ENCODE results near the gene DIPK1A. TPM values are rescaled to one million over a fixed set of nuclear protein-coding genes. Genes with fewer than 3 reads are reported as not detected.
"Not testable (repeated sequence)": the region's sequence is repeated elsewhere in the genome, so short reads cannot be mapped to it uniquely, and the experiment has no call there.

The DIPK1A gene
- total RNA-seq, 1 donor from 2014 or later, result 10.7 TPM

DNA sequence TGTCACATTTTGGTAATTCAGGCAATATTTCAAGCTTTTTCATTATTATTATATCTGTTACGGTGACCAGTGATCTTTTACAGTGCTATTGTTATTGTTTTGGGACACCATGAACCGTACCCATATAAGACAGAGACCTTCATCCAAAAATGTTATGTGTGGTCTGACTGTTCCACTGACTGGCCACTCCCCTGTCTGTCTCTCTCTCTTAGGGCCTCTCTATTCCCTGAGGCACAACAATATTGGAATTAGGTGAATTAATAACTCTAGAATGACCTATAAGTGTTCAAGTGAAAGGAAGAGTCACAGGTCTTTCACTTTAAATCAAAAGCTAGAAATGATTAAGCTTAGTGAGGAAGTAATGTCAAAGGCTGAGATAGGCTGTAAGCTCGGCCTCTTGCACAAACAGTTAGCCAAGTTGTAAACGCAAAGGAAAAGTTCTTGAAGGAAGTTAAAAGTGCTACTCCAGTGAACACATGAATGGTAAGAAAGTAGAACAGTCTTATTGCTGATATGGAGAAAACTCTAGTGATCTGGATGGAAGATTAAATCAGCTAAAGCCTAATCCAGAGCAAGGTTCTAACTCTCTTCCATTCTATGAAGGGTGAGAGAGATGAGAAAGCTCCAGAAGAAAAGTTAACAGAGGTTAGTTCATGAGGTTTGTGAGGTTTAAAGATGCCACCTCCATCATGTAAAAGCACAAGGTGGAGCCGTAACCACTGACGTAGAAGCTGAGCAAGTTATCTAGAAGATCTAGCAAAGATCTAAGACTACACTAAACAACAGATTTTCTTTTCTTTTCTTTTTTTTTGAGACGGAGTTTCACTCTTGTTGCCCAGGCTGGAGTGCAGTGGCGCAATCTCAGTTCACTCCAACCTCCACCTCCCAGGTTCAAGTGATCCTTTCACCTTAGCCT, 19.7 kb upstream of the DIPK1A start:
- no peak for ATAC-seq
- no peak for DNase-seq (ENCODE audit: low spot score)

DNA sequence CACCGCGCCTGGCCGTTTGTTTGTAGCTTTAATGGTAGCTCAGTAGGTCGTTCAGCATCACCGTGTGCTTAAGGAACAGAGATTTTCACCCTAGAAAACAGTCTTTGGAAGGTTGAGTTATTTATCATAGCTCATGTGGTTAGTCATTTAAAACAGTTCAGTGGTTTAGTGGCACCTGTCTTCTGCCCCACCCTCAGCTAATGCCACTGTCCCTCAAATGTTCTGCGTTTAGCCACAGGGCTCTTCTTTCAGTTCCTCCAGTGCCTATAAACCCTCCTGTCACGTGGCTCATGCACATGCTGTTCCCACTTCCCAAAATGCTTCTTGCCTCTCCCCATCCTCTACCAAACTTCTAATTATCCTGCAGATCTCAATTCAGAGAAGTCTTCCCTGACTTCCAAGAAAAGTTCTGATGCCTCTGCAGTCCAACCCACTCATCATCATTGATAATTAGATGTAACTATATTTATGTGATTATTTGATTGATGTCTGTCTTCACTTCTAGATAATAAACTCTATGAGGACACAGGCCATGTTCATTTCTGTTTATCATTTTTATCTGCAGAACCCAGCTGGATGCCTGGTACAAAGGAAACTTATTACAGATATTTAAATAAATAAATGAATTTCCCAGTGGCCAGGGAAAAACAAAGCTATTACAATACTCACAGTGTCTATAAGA, 14.4 kb upstream of the DIPK1A start:
- ATAC-seq (peak; percentile 21), DNase-seq (ENCODE audit: low spot score) (no peak)

DNA sequence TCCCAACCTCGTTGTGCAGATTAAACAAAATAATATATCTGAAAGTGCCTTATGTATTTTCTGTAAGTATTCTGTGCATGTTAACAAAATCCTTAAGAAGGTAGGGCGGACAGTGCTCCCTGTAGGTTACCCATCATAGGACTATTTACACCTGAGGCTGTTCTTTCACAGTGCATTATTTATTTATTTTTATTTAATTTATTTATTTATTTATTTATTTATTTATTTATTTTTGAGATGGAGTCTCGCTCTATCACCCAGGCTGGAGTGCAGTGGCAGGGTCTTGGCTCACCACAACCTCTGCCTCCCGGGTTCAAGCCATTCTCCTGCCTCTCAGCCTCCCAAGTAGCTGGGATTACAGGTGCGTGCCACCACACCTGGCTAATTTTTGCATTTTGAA, 12.8 kb upstream of the DIPK1A start:
- not testable (repeated sequence) for DNase-seq (ENCODE audit: low spot score); ATAC-seq

DNA sequence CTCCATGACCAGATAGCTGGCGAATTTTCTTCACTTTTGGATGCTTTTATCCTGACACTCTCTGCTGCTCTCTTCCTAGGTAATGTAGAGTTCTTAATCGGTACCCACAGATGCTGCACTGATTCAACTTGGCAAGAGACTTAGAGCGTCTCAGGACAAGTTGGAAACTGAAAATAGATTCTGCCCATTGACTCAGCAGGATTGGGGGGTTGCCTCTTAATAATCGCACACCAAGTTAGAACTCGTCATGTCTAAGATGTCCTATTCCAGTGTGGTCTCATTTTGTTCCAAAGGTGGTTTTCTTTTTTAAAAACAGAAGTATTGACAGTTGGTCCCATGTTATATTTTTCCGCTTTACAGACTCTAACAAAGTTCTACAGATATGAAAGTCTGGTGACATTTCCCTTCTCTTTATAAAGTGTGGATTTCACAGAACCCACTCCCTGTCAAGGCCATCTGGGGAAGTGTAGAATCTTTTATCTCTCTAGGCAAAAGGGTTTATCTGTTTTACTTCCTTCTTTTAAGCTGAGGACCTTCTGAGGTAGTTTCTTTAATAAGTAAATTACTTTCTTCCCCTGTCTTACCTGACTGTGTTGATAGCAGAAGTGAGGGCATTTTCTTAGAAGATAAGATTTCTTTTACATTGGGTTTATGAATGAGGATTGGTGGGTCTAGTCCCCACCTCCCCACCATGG, 12.1 kb upstream of the DIPK1A start:
- ATAC-seq (no peak), DNase-seq (ENCODE audit: low spot score) (no peak)

DNA sequence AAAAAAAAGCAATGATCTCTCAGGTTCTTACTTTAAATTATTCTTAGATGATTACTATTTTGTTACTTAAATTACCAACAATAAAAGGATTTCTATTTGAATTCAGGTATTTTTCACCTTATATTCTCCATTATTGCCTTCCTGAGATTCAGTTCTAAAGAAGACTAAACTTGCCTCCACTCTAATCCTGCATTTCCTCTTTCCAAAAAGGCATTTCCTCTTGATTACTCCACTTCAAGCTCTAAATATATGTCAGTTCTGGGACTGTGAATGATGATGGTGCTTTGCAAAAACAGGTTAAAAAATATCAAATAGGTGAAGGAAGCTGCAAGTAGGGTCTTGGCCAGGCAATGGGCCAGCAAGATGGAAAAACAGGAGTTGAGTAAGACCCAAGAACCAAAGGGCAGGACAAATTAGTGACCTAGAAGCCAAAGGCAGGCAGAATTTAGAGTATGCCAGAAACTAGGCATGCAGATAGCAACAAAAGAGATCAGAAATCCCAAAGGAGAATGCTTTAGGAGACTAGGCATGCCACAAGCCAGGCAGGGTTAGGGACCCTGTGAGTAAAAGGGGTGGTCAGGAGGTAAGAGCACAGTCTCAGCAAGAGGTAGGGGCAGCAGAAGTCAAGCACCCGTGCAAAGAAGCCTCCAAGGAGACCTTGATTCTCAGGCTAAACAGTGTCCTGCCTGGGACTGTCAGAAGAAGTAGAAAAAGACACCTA, 11.3 kb upstream of the DIPK1A start:
- no peak for ATAC-seq

DNA sequence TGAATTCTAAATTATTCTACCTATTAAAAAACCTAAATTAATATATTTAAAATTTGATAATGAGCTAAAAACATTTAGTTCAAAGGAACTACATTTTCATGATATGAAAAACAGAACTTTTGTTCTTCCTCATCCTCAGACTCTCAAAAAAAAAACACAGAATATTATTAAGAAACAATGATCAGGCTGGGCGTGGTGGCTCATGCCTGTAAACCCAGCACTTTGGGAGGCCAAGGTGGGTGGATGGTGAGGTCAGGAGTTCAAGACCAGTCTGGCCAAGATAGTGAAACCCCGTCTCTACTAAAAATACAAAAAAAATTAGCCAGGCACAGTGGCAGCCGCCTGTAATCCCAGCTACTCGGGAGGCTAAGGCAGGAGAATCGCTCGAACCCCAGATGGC, 10.7 kb upstream of the DIPK1A start:
- DNase-seq (ENCODE audit: low spot score); ATAC-seq: not testable (repeated sequence)

More for the DNA sequence above, 11.3 kb upstream of the DIPK1A start:
- no peak for DNase-seq (ENCODE audit: low spot score)

DNA sequence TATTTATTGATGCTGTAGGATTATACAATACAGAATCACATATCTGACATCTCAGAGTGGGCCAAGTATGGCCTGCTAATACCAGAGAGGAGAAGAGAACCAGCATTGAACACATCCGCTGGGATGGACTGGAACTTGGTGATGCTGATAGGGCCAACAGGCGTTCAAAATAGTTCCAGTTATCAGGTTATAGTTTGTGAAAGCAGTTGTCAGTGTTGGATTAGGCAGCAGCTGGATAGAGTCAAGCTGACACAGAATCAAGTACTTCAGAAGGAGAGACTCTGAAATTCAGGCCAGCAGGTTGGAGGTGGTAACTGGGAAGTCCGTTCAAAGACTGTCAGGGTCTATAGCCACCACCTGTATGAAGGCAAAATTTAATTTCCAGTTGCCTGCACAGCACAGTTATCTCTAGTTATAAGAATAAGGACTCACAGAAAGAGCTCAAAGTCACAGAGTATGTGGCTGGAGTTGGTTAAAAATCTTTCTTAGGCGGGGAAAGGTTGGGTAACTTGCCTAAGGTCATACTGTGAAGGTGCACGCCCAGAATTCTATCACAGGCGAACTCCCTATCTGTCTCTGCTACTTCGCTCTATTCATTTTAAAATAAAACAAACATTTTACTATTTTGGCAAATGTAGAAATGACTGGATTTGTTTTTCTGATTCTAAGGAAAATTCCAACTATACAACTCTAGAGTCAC, 9.9 kb upstream of the DIPK1A start:
- DNase-seq (ENCODE audit: low spot score) (no peak), ATAC-seq (no peak)

DNA sequence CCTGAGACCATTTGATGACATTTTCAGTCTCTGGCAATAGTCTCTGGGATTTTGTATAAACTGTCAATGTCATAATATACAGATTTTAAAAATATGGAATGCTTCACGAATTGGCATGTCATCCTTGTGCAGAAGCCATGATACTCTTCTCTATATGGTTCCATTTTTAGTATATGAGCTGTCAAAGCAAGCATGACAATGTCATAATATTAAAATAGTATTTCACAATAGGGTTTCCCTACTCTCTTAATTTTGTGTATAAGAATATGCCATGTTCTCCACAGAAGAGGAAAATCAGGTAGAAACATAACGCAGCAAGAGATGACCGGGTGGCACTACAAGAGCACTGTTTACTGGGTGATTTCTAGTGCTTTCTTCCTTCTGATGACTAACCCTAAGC, 8.3 kb upstream of the DIPK1A start:
- no peak for DNase-seq (ENCODE audit: low spot score)
- no peak for ATAC-seq

DNA sequence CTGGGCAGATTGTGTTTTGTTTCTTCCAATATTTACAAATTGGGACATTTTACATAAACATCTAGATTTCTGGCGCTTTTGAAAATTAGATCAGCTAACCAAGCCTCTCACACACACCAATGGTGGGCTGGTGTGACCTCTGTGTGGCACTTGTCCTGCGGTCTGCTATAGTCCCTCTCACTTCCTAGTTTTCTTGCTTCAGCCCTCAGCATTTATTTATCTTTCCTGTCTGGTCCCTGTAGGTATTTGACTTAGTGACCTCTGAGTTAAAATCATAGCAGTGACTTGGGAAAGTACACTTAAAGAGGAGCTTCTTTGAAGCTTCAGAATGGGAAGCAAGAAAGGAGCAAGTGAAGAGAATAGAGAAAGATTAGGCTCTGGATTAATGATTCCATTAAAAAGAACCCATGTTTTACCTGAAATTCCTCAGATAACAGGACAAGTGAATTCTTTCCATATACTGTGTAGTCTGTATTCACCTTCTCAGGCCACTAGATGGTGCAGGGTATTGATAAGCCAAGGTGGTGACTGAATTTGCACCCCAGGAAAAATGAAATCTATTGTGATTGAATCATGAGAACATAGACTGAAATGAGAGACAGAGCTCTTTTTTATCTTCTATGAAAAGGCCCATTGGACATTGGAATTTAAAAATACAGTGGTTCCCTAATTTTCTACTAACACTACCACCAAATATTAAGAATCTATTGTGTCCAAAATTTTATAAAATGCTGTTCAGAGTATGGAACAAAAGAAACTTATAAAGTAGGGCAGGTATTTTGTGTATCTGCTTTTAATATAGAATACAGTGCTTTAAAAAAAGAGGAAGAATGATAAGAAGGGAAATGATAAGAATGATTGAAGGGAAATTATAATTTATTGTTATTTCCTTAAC, 7.1 kb upstream of the DIPK1A start:
- no peak for DNase-seq (ENCODE audit: low spot score)
- peak; percentile 92 for ATAC-seq

DNA sequence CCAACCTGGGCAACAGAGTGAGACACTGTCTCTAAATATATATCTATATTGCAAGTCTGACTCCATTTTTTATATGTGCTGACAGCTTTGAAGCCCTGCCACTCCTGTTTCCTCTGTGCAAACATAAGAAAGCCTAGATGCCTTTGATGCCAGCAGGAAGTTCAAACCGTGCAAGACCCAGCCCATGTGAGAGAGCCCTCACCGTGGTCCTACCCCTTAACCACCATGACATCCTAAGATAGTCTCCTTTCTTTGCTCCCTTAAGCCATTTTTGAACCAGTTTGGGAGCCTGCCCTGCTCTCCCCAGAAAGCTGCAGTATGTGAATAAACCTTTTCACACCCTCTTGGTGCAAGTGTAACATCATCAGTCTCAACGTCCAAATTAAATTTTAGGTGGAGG, 3.7 kb upstream of the DIPK1A start:
- ATAC-seq (no peak), DNase-seq (ENCODE audit: low spot score) (no peak)

DNA sequence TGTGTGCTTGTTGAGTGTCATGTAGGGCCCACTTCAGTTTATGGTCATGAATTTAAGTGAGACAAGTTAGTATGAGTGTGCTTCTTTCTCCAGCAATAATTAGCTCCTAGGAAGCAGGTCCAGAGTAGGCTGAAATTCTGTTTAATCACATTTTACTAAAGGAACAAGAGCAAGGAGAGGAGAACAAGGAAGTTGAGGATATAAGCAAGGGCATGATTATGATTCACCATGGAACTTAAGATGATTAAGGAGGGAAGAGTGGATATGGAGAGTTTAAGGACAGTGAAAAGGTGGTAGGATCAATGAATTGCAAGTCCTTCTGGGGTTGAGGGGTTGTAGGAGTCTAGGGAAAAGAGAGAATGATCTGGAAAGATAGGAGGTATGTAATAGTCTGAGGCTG, 3.1 kb upstream of the DIPK1A start:
- ATAC-seq (no peak), DNase-seq (ENCODE audit: low spot score) (no peak)

DNA sequence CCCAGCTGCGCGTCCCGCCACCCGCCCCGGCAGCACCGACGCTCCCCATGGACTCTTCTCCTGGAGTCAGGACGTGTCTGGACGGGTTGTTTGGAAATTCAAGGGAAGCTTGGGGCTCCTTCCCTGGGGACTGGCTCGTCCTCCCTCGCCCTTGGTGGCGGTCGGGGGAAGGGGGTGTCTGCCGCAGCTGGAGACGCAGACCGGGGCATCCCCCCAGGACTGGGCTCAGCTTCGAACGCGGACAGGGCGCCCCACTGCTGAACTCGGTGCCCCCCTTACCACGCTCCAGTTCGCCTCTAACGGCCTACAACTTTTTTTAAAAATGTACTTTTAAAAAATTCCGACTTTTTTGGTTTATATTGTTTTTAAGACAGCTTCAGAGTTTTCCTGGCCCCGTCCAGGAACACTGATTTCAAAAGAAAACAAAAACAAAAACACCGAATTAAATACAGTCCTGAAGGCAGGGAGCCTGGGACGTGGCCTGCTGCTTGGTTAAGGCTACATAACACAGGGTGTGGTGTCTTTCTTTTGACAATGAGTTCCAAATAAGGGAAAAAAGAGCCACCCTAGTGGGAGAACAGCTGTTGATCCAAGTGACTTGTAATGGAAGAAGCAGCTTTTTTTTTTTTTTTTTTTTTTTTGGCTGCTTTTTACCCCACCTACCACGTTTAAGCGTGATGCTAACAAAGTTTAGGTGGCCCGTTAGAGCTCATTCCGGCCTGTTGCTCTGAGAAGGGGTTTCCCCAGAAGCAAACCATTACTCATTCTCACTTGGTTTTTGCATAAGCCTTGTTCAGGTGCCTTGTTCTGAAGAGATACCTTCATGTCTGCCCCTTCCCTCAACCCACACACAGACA, 862 bp upstream of the DIPK1A start:
- ATAC-seq, result no peak
- no peak for DNase-seq (ENCODE audit: low spot score)

DNA sequence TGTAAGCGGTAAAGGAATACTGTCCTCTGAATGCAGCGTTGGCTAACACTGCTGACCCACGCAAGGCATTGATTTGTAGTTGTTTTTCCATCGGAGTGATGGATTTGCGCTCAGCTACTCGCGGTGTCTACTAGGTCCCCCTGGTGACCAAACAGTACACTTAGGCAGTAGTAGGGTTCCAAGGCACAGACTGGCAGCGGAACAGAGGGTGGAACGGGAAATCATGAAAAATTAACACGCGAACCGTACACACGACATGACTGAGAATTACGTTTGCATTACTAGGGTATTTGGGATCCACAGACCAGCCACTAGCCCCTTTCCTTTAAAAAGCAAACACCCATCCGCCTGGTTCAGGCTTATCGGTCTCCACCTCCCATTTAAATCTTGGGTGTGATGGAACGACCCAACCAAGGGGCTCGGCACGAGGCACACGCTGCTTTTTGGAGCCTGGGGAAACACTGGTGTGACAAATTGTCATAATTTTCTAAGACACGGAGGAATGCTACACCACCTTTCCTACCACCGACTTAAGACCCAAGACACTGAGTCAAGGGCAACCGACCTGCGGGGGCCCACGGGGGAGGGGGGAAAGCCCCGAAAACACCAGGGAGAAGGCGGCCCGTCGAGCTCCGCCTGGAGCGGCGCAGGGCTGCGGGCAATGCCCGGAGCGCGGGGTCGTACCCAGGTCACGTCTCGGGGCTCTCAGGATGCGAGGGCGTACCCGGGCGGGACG, 699 bp downstream of the DIPK1A start:
- DNase-seq (ENCODE audit: low spot score) (peak; percentile 79), ATAC-seq (peak; percentile 77)

DNA sequence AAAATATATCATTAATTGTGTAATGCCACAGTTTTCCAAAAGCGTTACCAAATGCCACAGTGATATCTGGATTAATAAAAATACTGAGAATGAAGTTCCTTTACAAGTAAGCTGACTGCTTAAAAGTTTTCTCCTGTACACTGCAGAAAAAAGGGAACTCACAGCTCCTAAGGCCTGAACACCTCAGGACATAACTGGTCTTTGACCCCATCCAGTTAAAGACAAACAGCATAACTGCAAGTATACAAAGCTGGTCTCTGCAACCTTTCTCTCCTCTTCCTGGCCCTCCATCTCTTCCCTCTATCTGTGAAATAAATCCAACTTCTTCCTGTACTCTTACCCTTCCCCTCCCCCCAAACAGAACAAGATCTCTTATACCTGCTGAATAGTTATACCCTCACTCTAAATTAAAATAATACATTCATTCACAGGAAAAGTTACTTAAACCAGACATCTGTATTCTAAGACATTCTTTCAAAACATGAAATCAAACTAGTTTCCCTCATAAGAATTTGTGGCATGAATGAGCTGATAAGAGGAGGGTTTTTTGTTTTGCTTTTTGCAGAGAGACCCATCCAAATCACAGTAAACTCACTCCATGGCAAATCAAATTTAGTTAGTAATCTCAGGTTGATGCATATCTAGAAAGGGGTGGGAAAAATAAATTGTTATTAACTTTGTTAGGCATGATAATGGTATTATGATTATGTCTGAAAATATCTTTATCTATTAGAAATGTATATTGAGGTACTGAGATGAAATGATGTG, 2.9 kb downstream of the DIPK1A start:
- DNase-seq (ENCODE audit: low spot score) (no peak), ATAC-seq (no peak)

DNA sequence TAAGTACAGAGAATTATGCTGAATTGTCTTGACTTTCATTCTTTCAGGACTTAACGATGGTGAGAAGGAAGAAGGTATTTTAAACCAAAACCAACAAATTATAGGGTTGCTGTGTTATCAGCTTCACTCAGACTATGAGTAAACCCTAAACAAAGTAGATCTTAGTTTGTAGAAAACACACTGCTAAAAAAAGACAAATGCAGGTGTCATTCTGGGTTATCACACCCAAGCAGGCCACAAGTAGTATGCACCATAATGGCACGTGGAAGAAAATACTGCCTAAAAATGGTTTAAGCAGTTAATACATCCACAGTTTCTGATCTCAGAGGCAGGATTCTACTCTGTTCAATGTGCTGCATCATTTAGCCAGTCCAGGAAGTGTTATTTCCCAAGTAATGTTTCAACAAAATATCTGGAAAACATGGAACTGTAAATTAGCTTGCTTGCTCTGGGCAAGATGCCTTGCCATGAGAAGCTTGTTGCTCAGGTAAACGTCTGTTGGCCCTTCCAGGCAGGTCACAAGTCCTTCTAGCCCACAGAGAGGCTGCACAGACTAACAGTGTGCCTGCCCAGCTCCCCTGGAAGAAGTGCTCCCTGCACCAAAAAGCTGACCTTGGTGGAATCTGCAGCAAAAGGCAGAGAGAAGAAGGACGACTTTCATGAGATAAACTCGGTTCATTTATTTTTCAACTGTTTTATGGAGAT, 4.1 kb downstream of the DIPK1A start:
- ATAC-seq (no peak), DNase-seq (ENCODE audit: low spot score) (no peak)

Data from left lobe of liver (tissue), 2 donors.